Pancreas (tissue), 10 donors: ENCODE data around the gene MCM8. TPM values are rescaled to one million over a fixed set of nuclear protein-coding genes. Genes with fewer than 3 reads are reported as not detected.
A peak's percentile ranks its signal among the peaks of the same experiment; 100 is the strongest.

Experiments used
- ATAC-seq, 4 donors: fragments of 200-7000 bp; cut with Tn5 transposase; one replicate each; pipeline versions ENCODE4 v1.8.0 to v1.9.1; 2020; ENCODE audit warnings: mild to moderate bottlenecking in 4 of 4, moderate library complexity in 4 of 4
- DNase-seq, 6 donors: peaks; one replicate each; pipeline ENCODE4 v3.0.0-alpha.2; 2020
- FAIRE-seq: peaks from 2 replicates; lab custom pipeline; 2012; peaks lifted over from hg19 to GRCh38; lab: Jason Lieb, UNC
- H3K27ac ChIP-seq, 4 donors: fragments of 200-600 bp; sonication (generic); 1 replicate in 3 of 4; 2 replicates in 1 of 4; pipeline versions ENCODE4 v1.5.0 to v1.8.0; 2020
- H3K27me3 ChIP-seq, 4 donors: fragments of 200-600 bp; one replicate each; pipeline ENCODE4 v1.8.0; 2021
- H3K36me3 ChIP-seq, 3 donors: fragments of 200-600 bp; sonication (generic) in 1 of 3; one replicate each; pipeline versions ENCODE4 v1.5.0 to v1.8.0; 2020 to 2021
- H3K4me1 ChIP-seq, 3 donors: fragments of 200-600 bp; one replicate each; pipeline ENCODE4 v1.8.0; 2021
- H3K4me3 ChIP-seq, 4 donors: fragments of 200-600 bp; sonication (generic) in 2 of 4; one replicate each; pipeline versions ENCODE4 v1.5.0 to v1.8.0; 2020 to 2021
- H3K9me3 ChIP-seq, 4 donors: fragments of 200-600 bp; one replicate each; pipeline ENCODE4 v1.8.0; 2021
- CTCF ChIP-seq, 4 donors: fragments of 200-600 bp; sonication (generic) in 3 of 4; IDR thresholded peaks; one replicate each; pipeline versions ENCODE4 v1.5.0 to v1.8.0; 2021; ENCODE audit warnings: antibody characterized with exemption in 4 of 4
- WGBS, 2 donors: extraction: QIAGEN DNeasy Blood & Tissue Kit; methylation state at CpG; one replicate each; pipeline ENCODE4 v1.1.7; 2013; 5-methylcytosine and 5-hydroxymethylcytosine counted together
- intact Hi-C, 3 donors: fragments of 100-400 bp; cut with DNase I; formaldehyde crosslinking; loops; one replicate each; pipeline versions ENCODE4 v1.11.1 to v1.14.2; 2022
- polyA plus RNA-seq, 2 donors: library from polyadenylated mRNA; stranded (reverse); fragments of 200-250 nt; gene quantifications; one replicate each; pipeline ENCODE4 v1.2.3, GENCODE V29; 2013
- total RNA-seq, 6 donors: library from RNA; stranded (reverse); fragmentation: NEBNext Ultra II Directional in 4 of 6; extraction: Animal tissue kit (Norgen Biotek cat#: 25700) in 4 of 6; gene quantifications; one replicate each; pipeline versions ENCODE4 v1.2.1 to v1.2.4, GENCODE V29; 2021 to 2023
- donor health status: healthy with polysubstance abuse.
- donor health status: DM: no; HTN: no; CAD: no; lungs with moderate emphysema.
- donor health status: DM: no; HTN: no; CAD: no.
- donor health status: control.
- donor health status: control.
- donor health status: Bipolar disorder and iron deficiency.
- donor health status: DM: yes; HTN: yes; CAD: no.
- donor health status: DM: no; HTN: no; CAD: no.
- donor health status: DM: no; HTN: no; CAD: no.
- donor health status: DM: yes; HTN: yes; CAD: no.

The MCM8 gene
- total and polyA plus RNA-seq, 8 donors = 1.3 to 3.2 (median 2.3) TPM

DNA sequence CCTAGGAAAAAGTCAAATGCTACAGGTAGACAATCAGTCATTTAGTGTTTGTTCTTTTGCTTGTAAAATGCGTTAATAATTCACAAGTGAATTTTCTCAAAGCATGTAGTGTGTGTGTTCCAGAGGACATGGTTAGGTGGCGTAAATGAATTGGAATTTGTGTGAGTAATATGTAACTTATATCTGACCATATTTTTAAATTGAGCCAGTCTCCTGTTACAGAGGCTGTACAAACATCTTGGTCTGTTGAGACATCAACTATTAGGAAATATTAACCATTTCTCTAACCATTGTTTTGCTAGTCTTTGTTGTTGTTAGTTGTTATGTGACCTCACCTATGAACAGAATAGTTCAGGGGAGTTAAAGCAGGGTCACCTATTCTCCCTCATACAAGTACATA, 22.7 kb downstream of the MCM8 start:
- no peaks in the 10 kb centered on the region for H3K9me3 ChIP-seq
- DNase-seq = no peak
- no peaks in the 10 kb centered on the region for H3K36me3 ChIP-seq
- FAIRE-seq = no peak
- no peak for TF ChIP-seq CTCF (IDR thresholded peaks at IDR 0.05)
- H3K4me3 ChIP-seq = no peak overlapping the region
- H3K27me3 ChIP-seq = no peaks in the 10 kb centered on the region
- intact Hi-C loops = no loop called here
- peak; percentile 85 to 92 (median 88) for ATAC-seq
- peak overlapping the region; percentile 63 to 88 (median 80) for H3K27ac ChIP-seq
- H3K4me1 ChIP-seq = no peaks in the 10 kb centered on the region
- 62 to 66% methylated on average over 2 of the region's 2 CpGs for WGBS, 2 donors

DNA sequence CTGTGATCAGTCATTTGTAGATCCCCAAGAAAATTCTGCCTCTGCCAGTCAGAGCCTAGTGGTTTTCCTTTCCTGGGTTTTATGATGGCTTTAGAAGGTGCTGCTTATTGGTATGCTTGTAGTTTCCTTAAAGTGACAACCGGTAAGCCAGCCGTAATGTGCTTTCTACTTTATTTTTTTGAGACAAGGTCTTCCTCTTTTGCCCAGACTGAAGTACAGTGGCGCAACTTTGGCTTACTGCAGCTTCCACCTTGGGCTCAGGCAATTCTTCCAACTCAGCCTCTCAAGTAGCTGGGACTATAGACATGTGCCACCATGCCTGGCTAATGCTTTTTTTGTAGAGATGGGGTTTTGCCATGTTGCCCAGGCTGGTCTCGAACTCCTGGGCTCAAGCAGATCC, 23.5 kb downstream of the MCM8 start:
- peak overlapping the region; percentile 63 to 88 (median 80) for H3K27ac ChIP-seq
- intact Hi-C loops = no loop called here
- WGBS, 2 donors = 93 to 96% methylated on average over 4 of the region's 4 CpGs
- H3K4me1 ChIP-seq = no peaks in the 10 kb centered on the region
- H3K9me3 ChIP-seq = no peaks in the 10 kb centered on the region
- H3K36me3 ChIP-seq = no peaks in the 10 kb centered on the region
- H3K27me3 ChIP-seq = no peaks in the 10 kb centered on the region
- no peak for FAIRE-seq
- DNase-seq = no peak
- ATAC-seq = no peak
- no peak overlapping the region for H3K4me3 ChIP-seq
- no peak for TF ChIP-seq CTCF (IDR thresholded peaks at IDR 0.05)

DNA sequence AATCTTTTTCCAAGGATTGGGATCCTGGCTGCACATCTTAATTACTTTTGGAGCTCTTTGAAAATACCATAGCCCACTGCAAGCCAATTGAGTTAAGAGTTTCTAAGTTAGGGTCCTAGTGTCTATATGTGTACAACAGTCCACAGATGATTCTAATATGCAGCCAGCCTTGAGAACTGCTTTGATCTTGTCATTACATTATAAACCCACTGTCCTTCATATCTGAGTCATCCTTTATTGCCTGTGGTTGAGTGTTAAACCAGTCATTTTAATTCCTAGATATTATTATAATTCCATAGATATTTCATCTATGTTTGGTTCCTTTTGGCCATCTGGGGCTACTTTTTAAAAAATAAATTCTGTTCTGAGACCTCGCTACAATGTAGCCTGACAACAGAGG, 24.1 kb downstream of the MCM8 start:
- intact Hi-C loops = no loop called here
- no peak for ATAC-seq
- Histone ChIP-seq H3K4me1 (no peaks in the 10 kb centered on the region), H3K27me3 (no peaks in the 10 kb centered on the region), H3K4me3 (no peak overlapping the region), H3K36me3 (no peaks in the 10 kb centered on the region), H3K27ac (peak overlapping the region in 1 of 4 donors; percentile 83), H3K9me3 (no peaks in the 10 kb centered on the region)
- FAIRE-seq = no peak
- TF ChIP-seq CTCF (IDR thresholded peaks at IDR 0.05) = no peak
- 95 to 96% methylated on average over 1 of the region's 1 CpG for WGBS, 2 donors
- DNase-seq = no peak

GRCh38 chr20:5975778-5976177, 25.3 kb downstream of the MCM8 start:
- H3K27me3 ChIP-seq = no peaks in the 10 kb centered on the region
- FAIRE-seq = no peak
- no peak for TF ChIP-seq CTCF (IDR thresholded peaks at IDR 0.05)
- WGBS, 2 donors = 66 to 67% methylated on average over 2 of the region's 2 CpGs
- no peak overlapping the region for H3K4me3 ChIP-seq
- H3K27ac ChIP-seq = no peak overlapping the region
- no peaks in the 10 kb centered on the region for H3K36me3 ChIP-seq
- DNase-seq = no peak
- no peaks in the 10 kb centered on the region for H3K4me1 ChIP-seq
- no peak for ATAC-seq
- intact Hi-C loops = no loop called here
- H3K9me3 ChIP-seq = no peaks in the 10 kb centered on the region

- H3K4me3 ChIP-seq = no peak overlapping the region
- TF ChIP-seq CTCF (IDR thresholded peaks at IDR 0.05) = no peak
- no peak for DNase-seq
- H3K27me3 ChIP-seq = no peaks in the 10 kb centered on the region
- H3K27ac ChIP-seq = no peak overlapping the region
- no peaks in the 10 kb centered on the region for H3K9me3 ChIP-seq
- no peak for FAIRE-seq
- no peaks in the 10 kb centered on the region for H3K36me3 ChIP-seq
- intact Hi-C loops = no loop called here
- no peaks in the 10 kb centered on the region for H3K4me1 ChIP-seq
- WGBS, 2 donors = 55 to 58% methylated on average over 2 of the region's 2 CpGs
- no peak for ATAC-seq
Measured at GRCh38 chr20:5977223-5977622, 26.8 kb downstream of the MCM8 start.
